AG04450 (cell line): ENCODE measurements around the gene IMMP2L. TPM values are rescaled to one million over a fixed set of nuclear protein-coding genes. Genes with fewer than 3 reads are reported as not detected.

ENCODE experiments used
- CTCF ChIA-PET: fragments of 300-600, 350-600 bp; formaldehyde crosslinking; extraction: SDS; loops from one replicate; lab custom pipeline; 2022; ENCODE audit warnings: antibody characterized with exemption, inconsistent platforms; lab: Charles Lee
- POLR2A ChIA-PET: fragments of 350-600 bp; formaldehyde crosslinking; extraction: SDS; loops from one replicate; lab custom pipeline; 2021; ENCODE audit warnings: antibody characterized with exemption, inconsistent platforms; lab: Yijun Ruan, JAX
- DNase-seq: peaks from one replicate; pipeline ENCODE4 v3.0.0-alpha.2; 2011; ENCODE audit warnings: low read depth, low spot score
- H3K27ac ChIP-seq: one replicate; pipeline ENCODE4 v1.5.1; 2012; ENCODE audit warnings: low read depth, low read length, control low read depth
- H3K27me3 ChIP-seq: one replicate; pipeline ENCODE4 v1.6.0; 2012; ENCODE audit warnings: low read length; ENCODE audit not compliant: control insufficient read depth, insufficient read depth
- H3K4me3 ChIP-seq: 2 replicates; pipeline ENCODE4 v1.5.1; 2011; ENCODE audit warnings: mild to moderate bottlenecking, low read depth, low read length, control low read depth
- H3K9me3 ChIP-seq: 2 replicates; pipeline ENCODE4 v1.5.1; 2012; ENCODE audit warnings: low read length; ENCODE audit not compliant: control insufficient read depth, insufficient read depth
- CTCF ChIP-seq: IDR thresholded peaks from 2 replicates; pipeline ENCODE4 v1.5.1; 2011; ENCODE audit warnings: low read depth, low read length, control low read depth, inconsistent platforms
- polyA plus RNA-seq: library from polyadenylated mRNA; depleted of rRNA; stranded (reverse); fragments of >200 nt; gene quantifications from 2 replicates; pipeline ENCODE4 v1.2.3, GENCODE V29; 2011

Gene IMMP2L
- polyA plus RNA-seq, 1 experiment = 8.0 TPM

GRCh38 chr7:111215550-111215949, 346.7 kb downstream of the IMMP2L start:
- no peak for DNase-seq
- CTCF ChIA-PET = no interaction called here
- no peak for TF ChIP-seq CTCF
- Histone ChIP-seq H3K4me3 (no peak overlapping the region), H3K27me3 (no peaks in the 10 kb centered on the region), H3K9me3 (peaks cover 7% of the 10 kb centered on the region; the same call in 1 of the 2 replicates), H3K27ac (no peak overlapping the region)
- POLR2A ChIA-PET = no interaction called here

GRCh38 chr7:111212857-111213523, 349.3 kb downstream of the IMMP2L start:
- H3K4me3 ChIP-seq = no peak overlapping the region
- POLR2A ChIA-PET = no interaction called here
- no peak for DNase-seq
- CTCF ChIA-PET = no interaction called here
- peaks cover 7% of the 10 kb centered on the region; the same call in 1 of the 2 replicates for H3K9me3 ChIP-seq
- H3K27me3 ChIP-seq = no peaks in the 10 kb centered on the region
- no peak overlapping the region for H3K27ac ChIP-seq
- no peak for TF ChIP-seq CTCF

- ChIA-PET CTCF (no interaction called here), POLR2A (no interaction called here)
- H3K27me3 ChIP-seq = no peaks in the 10 kb centered on the region
- H3K4me3 ChIP-seq = no peak overlapping the region
- peaks cover 7% of the 10 kb centered on the region; the same call in 1 of the 2 replicates for H3K9me3 ChIP-seq
- no peak overlapping the region for H3K27ac ChIP-seq
- no peak for DNase-seq
- TF ChIP-seq CTCF = no peak
Measured at GRCh38 chr7:111210996-111211395, 351.3 kb downstream of the IMMP2L start.

- ChIA-PET CTCF (no interaction called here), POLR2A (no interaction called here)
- H3K27me3 ChIP-seq = no peaks in the 10 kb centered on the region
- no peak for TF ChIP-seq CTCF
- peaks cover 7% of the 10 kb centered on the region; the same call in 1 of the 2 replicates for H3K9me3 ChIP-seq
- DNase-seq = no peak
- H3K4me3 ChIP-seq = no peak overlapping the region
- H3K27ac ChIP-seq = no peak overlapping the region
Measured at GRCh38 chr7:111210043-111210442, 352.2 kb downstream of the IMMP2L start.

GRCh38 chr7:111205251-111205650, 357.0 kb downstream of the IMMP2L start:
- no peak for DNase-seq
- H3K27ac ChIP-seq = no peak overlapping the region
- CTCF ChIA-PET = no interaction called here
- no peak for TF ChIP-seq CTCF
- H3K9me3 ChIP-seq = no peaks in the 10 kb centered on the region
- H3K27me3 ChIP-seq = no peaks in the 10 kb centered on the region
- H3K4me3 ChIP-seq = no peak overlapping the region
- POLR2A ChIA-PET = no interaction called here
